Esophagus squamous epithelium (tissue), 5 donors: ENCODE data around the gene MDM1. TPM values are rescaled to one million over a fixed set of nuclear protein-coding genes. Genes with fewer than 3 reads are reported as not detected.
A peak's percentile ranks its signal among the peaks of the same experiment; 100 is the strongest.

Source experiments
- DNase-seq: peaks from one replicate; lab custom pipeline; 2025; lab: John Stamatoyannopoulos, UW
- H3K27ac ChIP-seq, 4 donors: fragments of 200-600 bp; sonication (generic); one replicate each; pipeline ENCODE4 v1.5.1; 2016 to 2019; ENCODE audit warnings: mild to moderate bottlenecking in 1 of 4
- H3K27me3 ChIP-seq, 4 donors: fragments of 200-600 bp; sonication (generic); 1 replicate in 3 of 4; 2 replicates in 1 of 4; pipeline versions ENCODE4 v1.5.1 to v1.6.0; 2017 to 2021; ENCODE audit warnings: antibody characterized with exemption in 1 of 4
- H3K36me3 ChIP-seq, 3 donors: fragments of 200-600 bp; sonication (generic); one replicate each; pipeline ENCODE4 v1.5.1; 2016 to 2019
- H3K4me1 ChIP-seq, 3 donors: fragments of 200-600 bp; sonication (generic); one replicate each; pipeline ENCODE4 v1.5.1; 2017 to 2019
- H3K4me3 ChIP-seq, 4 donors: fragments of 200-600 bp; sonication (generic); 1 replicate in 3 of 4; 2 replicates in 1 of 4; pipeline ENCODE4 v1.5.1; 2016 to 2019; ENCODE audit warnings: mild to moderate bottlenecking in 2 of 4, moderate library complexity in 1 of 4
- H3K9me3 ChIP-seq, 3 donors: fragments of 200-600 bp; sonication (generic); one replicate each; pipeline ENCODE4 v1.5.1; 2016 to 2019
- POLR2A ChIP-seq, 4 donors: fragments of 450-650 bp; IDR thresholded peaks; one replicate each; pipeline ENCODE4 v1.6.1; 2017; ENCODE audit warnings: antibody characterized with exemption in 4 of 4, mild to moderate bottlenecking in 4 of 4, moderate library complexity in 3 of 4
- WGBS, 2 donors: methylation state at CpG; one replicate each; pipeline ENCODE4 v1.1.5; 2018; 5-methylcytosine and 5-hydroxymethylcytosine counted together
- intact Hi-C: fragments of 100-400 bp; cut with DNase I; formaldehyde crosslinking; loops from one replicate; pipeline ENCODE4 v1.15.0; 2022
- total RNA-seq, 4 donors: library from RNA; depleted of rRNA; stranded (reverse); fragments of >200 nt; gene quantifications; one replicate each; pipeline ENCODE4 v1.1.0, GENCODE V29; 2016
- TF ChIP-seq, protein P1 (sequence below), 6 experiments: fragments of 450-650 bp in 4 of 6; fragments of 200-600 bp in 2 of 6; sonication (generic) in 2 of 6; IDR thresholded peaks; one replicate each; pipeline ENCODE4 v1.5.1; 2016 to 2019; ENCODE audit warnings: antibody characterized with exemption in 6 of 6, mild to moderate bottlenecking in 4 of 6, moderate library complexity in 4 of 6
- donor health status: DM: yes; HTN: yes; CAD: no.

The MDM1 gene
- total RNA-seq, 4 donors from 2014 or later, result 8.0 to 14.1 (median 10.5) TPM

DNA sequence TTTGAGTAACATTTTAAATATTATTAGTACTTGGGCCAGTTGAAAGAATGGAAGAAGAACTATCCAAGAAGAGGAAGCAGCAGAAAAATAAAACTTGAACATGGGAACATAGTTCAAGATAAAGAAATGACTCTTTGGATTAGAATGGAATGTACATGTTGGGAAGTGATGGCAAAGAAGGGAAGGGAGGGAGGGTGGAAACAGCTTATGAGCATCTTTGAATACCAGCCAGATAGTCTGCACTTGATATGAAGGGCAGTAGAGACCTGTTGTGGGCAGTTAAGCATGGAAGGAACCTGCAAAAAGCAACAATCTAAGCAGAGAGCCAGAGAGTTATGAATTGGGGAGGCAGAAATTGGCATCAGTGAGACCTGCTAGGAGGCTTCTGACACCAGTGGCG is 68.8 kb downstream of the MDM1 start:
- H3K27ac ChIP-seq, result no peak overlapping the region
- H3K9me3 ChIP-seq, result no peaks in the 10 kb centered on the region
- no peaks in the 10 kb centered on the region for H3K27me3 ChIP-seq
- WGBS, 2 donors, result 92 to 94% methylated on average over 1 of the region's 1 CpG
- H3K36me3 ChIP-seq, result no peaks in the 10 kb centered on the region
- H3K4me3 ChIP-seq, result no peak overlapping the region
- DNase-seq, result no peak
- peaks cover 0 to 13% (median 0%) of the 10 kb centered on the region in 3 donors for H3K4me1 ChIP-seq
- intact Hi-C loops, result no loop called here
- TF ChIP-seq, protein P1, sequence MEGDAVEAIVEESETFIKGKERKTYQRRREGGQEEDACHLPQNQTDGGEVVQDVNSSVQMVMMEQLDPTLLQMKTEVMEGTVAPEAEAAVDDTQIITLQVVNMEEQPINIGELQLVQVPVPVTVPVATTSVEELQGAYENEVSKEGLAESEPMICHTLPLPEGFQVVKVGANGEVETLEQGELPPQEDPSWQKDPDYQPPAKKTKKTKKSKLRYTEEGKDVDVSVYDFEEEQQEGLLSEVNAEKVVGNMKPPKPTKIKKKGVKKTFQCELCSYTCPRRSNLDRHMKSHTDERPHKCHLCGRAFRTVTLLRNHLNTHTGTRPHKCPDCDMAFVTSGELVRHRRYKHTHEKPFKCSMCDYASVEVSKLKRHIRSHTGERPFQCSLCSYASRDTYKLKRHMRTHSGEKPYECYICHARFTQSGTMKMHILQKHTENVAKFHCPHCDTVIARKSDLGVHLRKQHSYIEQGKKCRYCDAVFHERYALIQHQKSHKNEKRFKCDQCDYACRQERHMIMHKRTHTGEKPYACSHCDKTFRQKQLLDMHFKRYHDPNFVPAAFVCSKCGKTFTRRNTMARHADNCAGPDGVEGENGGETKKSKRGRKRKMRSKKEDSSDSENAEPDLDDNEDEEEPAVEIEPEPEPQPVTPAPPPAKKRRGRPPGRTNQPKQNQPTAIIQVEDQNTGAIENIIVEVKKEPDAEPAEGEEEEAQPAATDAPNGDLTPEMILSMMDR (IDR thresholded peaks at IDR 0.05), result no peak
- TF ChIP-seq POLR2A (IDR thresholded peaks at IDR 0.05), result no peak

DNA sequence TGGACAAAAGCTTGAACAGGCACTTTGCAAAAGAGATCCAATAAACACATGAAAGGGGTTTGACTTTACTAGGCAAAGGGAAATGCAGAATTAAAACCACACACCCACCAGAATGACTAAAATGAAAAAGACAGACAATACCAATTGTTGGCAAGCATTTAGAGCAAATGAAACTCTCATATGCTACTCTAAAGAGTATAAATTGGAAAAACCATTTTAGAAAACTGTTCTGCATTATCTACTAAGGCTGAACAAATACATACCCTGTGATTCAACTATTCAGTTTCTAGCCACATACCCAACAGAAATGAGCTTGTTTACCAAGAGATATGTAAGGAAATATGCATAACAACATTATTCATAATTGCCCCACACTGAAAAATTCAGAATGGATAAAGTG is 70.3 kb downstream of the MDM1 start:
- no peak for TF ChIP-seq POLR2A (IDR thresholded peaks at IDR 0.05)
- TF ChIP-seq, protein P1 (IDR thresholded peaks at IDR 0.05), result no peak
- Histone ChIP-seq H3K4me1 (peaks cover 0 to 13% (median 0%) of the 10 kb centered on the region in 3 donors), H3K27ac (no peak overlapping the region), H3K36me3 (no peaks in the 10 kb centered on the region), H3K4me3 (no peak overlapping the region), H3K9me3 (no peaks in the 10 kb centered on the region), H3K27me3 (no peaks in the 10 kb centered on the region)
- DNase-seq, result no peak
- intact Hi-C loops, result no loop called here

DNA sequence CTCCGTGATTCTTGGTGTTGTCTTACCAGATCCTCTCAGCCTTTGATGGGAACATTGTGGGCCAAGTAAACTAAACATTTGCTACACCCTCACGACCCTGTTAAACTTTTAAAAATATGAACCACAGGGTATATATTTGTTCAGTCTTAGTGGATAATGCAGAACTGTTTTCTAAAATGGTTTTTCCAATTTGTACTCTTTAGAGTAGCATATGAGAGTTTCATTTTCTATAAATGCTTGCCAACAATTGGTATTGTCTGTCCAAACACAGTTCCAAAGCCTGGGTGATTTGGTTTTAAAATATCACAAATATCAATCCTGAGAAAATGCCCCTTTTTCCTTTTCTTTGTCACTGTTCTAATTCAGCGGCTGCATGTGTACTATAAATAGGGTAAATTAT is 72.0 kb downstream of the MDM1 start:
- Histone ChIP-seq H3K36me3 (no peaks in the 10 kb centered on the region), H3K27ac (no peak overlapping the region), H3K27me3 (no peaks in the 10 kb centered on the region), H3K4me1 (peaks cover 0 to 13% (median 0%) of the 10 kb centered on the region in 3 donors), H3K4me3 (no peak overlapping the region), H3K9me3 (no peaks in the 10 kb centered on the region)
- no peak for DNase-seq
- WGBS, 2 donors, result 72 to 73% methylated on average over 3 of the region's 3 CpGs
- no peak for TF ChIP-seq POLR2A (IDR thresholded peaks at IDR 0.05)
- TF ChIP-seq, protein P1 (IDR thresholded peaks at IDR 0.05), result no peak
- intact Hi-C loops, result no loop called here

DNA sequence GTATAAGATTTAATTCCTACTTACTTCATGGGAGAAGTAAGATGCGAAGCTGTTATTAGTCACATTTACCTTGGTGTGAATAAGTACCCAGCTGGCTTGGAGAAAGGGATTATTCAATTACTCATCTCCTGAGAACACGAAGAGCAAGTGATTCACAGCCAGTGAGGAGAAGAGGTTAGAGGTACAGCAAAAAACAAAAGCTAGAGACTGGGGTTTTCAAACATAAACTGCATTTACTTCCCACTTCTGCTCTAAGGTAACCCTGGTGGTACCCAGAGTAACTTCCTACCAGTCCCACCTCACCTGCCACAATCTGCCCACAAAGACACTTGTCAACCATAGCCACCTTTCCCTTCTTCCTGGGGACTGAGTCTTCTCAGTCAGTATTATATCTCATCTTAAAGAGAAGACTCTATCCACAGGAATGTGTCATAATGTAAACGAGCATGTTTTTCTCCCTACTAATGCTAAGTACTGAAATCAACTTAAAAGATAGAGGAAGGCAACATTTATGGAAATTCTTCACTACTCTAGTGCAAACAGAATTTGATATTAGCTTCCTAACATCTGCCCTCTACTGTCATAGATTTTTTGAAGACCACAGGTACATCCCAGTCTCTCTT is 72.7 kb downstream of the MDM1 start:
- WGBS, 2 donors, result 23 to 31% methylated on average over 3 of the region's 3 CpGs
- intact Hi-C loops, result no loop called here

DNA sequence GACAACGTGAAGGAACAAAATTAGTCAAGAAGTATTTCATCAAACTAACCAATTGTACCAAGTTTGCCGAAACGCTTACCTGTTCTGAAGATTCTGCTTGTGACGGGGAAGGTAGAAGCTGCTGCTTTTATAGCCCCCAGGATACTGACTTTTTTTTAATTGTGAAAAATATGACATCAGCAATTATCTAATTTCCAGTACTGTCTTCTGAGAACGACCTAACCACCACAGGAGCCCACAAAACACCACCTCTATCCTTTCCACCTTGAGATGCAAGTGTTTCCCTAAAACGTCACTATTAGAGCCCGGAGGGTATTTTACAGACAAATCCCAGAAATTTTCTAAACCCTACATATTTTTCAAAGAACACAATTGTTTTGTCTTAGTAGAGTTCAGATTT is 78.7 kb downstream of the MDM1 start, which contains the start of gene IL22:
Gene IL22, minus strand, starts transcription at position 101 of the 400 bp plus-strand sequence. CDS start 156 bp downstream, outside the sequence.
- no peak for DNase-seq
- intact Hi-C loops, result no loop called here
- H3K27ac ChIP-seq, result no peak within 1 kb of the TSS
- no peaks in the 10 kb centered on the region for H3K4me1 ChIP-seq
- no peak within 1 kb of the TSS for H3K4me3 ChIP-seq
- 82% methylated on average over 7 of the region's 7 CpGs for WGBS, 2 donors
- peaks cover 0 to 5% (median 0%) of the 10 kb centered on the region in 4 donors for H3K27me3 ChIP-seq
- H3K9me3 ChIP-seq, result no peaks in the 10 kb centered on the region
- no peak for TF ChIP-seq POLR2A (IDR thresholded peaks at IDR 0.05)
- TF ChIP-seq, protein P1 (IDR thresholded peaks at IDR 0.05), result no peak
- H3K36me3 ChIP-seq, result no peaks in the 10 kb centered on the region

More for the DNA sequence above, 72.7 kb downstream of the MDM1 start:
- H3K27me3 ChIP-seq, result no peaks in the 10 kb centered on the region
- TF ChIP-seq POLR2A (IDR thresholded peaks at IDR 0.05), result no peak
- TF ChIP-seq, protein P1 (IDR thresholded peaks at IDR 0.05), result no peak
- no peak overlapping the region for H3K4me3 ChIP-seq
- peak overlapping the region in 3 of 4 donors; percentile 41 to 54 (median 50) for H3K27ac ChIP-seq
- DNase-seq, result no peak
- no peaks in the 10 kb centered on the region for H3K9me3 ChIP-seq
- peaks cover 0 to 13% (median 0%) of the 10 kb centered on the region in 3 donors for H3K4me1 ChIP-seq
- H3K36me3 ChIP-seq, result no peaks in the 10 kb centered on the region
